Medulla oblongata (tissue), 1 donor: ENCODE measurements around the gene SMPDL3A.
"Not testable (repeated sequence)": the region's sequence is repeated elsewhere in the genome, so short reads cannot be mapped to it uniquely, and the experiment has no call there.

ENCODE experiments used
- DNase-seq: peaks from one replicate; pipeline ENCODE4 v3.0.0-alpha.2; 2015; ENCODE audit errors: extremely low spot score

The SMPDL3A gene, protein sequence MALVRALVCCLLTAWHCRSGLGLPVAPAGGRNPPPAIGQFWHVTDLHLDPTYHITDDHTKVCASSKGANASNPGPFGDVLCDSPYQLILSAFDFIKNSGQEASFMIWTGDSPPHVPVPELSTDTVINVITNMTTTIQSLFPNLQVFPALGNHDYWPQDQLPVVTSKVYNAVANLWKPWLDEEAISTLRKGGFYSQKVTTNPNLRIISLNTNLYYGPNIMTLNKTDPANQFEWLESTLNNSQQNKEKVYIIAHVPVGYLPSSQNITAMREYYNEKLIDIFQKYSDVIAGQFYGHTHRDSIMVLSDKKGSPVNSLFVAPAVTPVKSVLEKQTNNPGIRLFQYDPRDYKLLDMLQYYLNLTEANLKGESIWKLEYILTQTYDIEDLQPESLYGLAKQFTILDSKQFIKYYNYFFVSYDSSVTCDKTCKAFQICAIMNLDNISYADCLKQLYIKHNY

DNA sequence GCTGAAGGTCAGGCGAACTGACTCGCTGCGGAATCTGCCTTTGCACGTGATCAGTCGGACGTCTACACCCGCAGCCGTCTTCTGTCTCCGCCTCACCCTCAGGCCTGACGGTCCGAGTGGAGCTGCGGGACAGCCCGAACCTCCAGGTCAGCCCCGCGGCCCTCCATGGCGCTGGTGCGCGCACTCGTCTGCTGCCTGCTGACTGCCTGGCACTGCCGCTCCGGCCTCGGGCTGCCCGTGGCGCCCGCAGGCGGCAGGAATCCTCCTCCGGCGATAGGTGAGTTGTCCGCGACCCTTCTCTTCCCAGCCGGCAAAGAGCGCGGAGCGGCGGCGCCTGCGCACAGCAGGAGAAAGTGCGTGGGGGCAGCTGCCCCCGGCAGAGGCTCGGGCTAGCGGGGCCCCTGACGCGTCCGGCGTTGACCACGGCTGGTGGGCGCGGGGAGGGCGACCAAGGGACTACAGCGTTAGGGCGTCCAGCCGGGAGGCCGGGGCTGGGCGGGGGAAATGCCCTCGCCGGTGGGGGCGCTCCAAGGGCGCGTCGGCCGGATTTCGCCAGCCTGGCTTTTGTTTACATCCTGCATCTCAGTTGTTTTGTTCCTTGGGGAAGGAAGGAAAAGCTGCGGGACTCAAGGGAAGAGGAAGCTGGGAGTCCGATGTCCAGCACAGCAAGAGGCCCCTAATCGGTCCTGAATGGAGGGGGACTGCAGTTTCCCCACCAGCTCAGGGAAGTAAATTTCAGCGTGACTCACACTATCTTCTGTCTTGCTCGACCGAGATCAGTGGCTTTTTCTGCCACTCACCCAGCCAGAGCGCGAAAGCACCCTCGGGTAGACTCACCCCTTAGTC, at the start of gene SMPDL3A:
Gene SMPDL3A (plus strand): TSS at position 77 of the 846 bp plus-strand sequence. CDS start 89 bp downstream, at position 166.
- peak; percentile 77 for DNase-seq

DNA sequence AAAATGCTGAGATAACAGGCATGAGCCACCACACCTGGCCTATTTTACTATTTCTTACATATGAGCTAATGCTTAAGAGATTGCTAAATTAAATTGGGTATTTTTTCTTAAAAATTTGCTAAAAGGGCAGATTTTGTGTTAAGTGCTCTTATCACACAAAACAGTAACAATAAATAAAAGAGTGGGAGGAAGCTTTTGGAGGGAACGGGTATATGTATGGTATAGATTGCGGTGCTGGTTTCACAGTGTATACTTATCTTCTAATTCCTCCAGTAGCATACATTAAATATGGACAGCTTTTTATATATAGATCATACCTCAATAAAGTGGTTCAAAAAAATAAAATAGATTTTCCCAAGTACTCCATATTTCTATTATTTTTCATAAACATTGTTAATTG, 49.0 kb upstream of the SMPDL3A start:
- no peak for DNase-seq

DNA sequence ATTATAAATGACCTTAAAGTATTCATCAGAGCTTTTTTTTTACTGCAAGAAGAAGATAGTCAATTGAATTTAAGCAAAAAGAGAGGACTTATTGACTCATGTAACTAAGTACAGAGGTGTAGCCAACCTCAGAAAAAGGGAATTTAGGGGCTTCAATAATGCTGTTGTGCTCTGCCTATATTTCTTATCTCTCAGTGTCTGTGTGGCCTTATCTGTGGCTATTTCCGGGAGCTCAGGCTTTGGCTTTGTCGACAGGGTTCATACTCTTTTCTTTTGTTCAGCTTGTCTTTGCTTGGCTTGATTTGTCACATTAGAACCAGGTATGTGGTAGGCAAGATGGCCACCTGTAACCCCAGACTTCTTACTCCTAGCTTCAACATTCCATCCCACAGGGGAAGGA, 48.1 kb upstream of the SMPDL3A start:
- no peak for DNase-seq

DNA sequence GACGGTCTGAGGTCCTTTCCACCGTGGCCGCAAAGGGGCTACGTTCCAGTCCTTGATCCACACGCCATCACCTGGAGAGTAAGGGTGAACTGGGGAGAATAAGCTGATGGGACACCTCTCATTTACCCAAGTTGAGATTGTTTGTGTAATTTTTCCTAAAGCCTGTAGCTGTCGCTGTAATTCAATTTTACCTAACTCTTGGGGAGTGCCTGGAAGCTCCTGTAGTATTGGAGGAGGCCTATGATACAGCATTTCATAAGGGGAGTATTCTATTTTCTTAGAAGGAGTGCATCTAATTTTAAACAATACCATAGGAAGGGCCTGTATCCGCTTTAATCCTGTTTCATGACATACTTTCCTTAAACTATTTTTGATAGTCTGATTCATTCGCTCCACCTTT, 44.8 kb upstream of the SMPDL3A start:
- DNase-seq = not testable (repeated sequence)

DNA sequence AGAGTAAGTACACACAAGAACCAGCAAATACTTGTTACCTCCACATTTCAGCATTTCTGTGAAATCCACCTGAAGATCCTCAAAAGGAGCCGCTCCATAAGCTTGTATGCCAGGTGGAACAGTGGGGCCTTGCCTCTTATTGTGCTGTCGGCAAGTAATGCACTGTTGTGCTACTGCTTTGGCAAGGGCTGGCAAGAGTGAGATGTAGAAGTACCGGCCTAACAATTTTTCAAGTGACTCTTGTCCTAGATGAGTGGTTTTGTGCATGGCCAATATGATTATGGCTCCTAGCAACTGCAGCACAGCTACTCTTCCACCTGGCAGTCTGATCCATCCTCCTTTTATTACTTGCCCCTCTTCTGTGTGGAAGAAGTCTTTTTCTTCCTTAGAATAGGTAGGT, 44.2 kb upstream of the SMPDL3A start:
- DNase-seq = not testable (repeated sequence)

DNA sequence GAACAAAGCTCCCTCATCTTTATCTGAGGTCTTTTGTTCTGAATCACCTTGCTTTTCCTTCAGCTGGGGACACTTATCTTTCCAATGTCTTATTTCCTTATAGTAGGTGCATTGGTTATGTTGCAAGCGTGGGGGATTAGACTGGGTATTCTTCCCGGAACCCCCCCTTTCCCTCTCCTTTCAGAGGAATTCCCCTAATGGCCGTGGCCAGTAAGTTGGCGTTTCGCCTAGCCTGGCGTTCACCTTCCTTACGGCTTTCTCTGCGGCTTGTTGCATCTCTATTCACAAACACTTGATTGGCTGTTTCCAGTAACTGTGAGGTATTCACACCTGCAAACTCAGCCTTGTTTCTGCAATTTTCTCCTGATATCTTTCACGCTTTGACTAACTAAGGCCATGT, 42.4 kb upstream of the SMPDL3A start:
- DNase-seq = no peak

DNA sequence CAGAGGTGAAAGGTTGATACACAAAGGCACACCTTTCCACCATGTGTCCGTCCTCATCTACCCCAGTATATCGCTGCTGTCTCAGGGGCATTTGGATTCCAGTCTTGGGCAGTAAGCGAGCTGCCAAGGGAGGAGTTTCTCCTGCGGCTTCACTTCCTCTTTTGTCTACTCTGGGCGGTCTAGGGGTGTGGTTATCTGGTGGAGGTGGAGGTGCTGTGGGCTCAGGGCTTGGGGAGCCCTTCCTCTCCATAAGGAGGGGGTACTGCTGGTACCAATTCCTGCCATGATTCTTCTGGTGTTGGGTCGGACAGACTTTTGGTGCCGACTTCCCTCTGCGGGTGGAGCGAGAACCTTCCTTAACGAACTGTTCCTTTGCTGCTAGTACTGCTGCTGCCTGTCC, 41.5 kb upstream of the SMPDL3A start:
- no peak for DNase-seq

DNA sequence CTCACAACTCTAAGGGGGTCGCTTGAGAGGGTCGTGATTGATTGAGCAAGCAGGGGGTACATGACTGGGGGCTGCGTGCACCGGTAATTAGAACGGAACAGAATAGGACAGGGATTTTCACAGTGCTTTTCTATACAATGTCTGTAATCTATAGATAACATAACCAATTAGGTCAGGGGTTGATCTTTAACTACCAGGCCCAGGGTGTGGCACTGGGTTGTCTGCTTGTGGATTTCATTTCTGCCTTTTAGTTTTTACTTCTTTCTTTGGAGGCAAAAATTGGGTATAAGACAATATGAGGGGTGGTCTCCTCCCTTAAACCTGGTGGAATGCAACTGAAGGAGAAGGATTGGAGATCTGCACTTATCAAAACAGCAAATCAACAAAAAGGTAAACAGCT, 40.1 kb upstream of the SMPDL3A start:
- not testable (repeated sequence) for DNase-seq

DNA sequence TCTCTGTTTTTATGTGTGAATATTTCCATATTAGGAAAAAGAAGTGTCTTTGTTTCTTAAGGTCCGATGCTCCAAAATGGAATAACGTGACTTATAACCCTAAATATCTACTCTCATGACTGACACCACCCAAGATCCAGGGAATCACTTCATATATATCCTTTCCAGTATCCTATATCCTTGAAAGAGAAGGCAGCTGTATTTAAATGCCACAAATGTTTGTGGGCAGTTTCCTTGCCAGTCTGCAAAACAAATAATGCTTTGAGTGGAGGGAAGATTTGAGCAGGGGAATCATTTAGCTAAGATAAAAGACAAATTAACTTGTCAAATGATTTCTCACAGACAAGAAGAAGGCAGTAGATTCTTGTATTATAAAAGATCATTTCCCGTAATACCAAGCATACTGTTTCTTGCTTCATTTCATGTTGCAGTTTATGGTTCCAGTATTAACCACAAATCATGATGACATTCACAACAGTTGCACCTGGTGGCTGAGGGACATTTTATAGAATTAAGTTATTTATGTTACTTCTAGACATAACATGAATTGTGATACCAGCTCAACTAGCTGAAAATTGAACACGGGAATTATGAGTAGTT, 39.5 kb upstream of the SMPDL3A start:
- DNase-seq = no peak

DNA sequence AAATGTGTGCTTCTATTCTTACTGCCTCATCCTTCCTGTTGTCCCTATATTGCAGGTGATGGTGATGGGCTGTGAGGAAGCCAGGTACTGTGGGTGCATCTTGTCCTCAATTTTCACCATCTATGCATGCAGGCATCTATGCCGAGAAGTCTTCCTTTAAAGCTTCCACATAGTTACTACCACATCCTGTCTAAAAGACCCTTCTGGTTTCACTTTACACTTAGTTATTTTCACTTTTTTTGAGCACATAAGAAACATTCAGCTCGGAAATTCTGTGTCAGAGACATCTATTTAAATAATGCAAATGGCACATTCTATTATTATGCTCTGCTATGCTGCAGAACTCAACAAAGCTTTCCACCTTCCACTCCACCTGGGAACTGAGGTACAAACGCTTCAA, 37.7 kb upstream of the SMPDL3A start:
- no peak for DNase-seq

DNA sequence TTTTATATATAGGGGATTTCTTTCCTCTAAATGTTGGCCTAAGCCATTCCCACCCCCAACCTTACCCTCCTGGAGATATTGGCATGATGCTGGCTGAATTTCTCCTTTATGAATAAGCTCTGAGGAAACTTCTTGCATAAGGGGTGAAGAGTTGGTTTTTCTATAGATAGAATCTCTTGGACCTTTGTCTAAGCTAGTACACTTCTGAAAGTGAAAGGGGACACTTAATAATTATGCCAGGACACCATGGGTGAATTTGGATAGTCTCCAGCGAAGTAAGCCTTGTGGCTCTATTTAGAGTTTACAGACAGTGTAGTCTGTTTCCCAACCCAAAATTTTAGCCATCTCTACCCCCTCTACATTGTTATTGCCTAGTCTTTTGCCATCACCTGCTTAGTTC, 36.6 kb upstream of the SMPDL3A start:
- no peak for DNase-seq

DNA sequence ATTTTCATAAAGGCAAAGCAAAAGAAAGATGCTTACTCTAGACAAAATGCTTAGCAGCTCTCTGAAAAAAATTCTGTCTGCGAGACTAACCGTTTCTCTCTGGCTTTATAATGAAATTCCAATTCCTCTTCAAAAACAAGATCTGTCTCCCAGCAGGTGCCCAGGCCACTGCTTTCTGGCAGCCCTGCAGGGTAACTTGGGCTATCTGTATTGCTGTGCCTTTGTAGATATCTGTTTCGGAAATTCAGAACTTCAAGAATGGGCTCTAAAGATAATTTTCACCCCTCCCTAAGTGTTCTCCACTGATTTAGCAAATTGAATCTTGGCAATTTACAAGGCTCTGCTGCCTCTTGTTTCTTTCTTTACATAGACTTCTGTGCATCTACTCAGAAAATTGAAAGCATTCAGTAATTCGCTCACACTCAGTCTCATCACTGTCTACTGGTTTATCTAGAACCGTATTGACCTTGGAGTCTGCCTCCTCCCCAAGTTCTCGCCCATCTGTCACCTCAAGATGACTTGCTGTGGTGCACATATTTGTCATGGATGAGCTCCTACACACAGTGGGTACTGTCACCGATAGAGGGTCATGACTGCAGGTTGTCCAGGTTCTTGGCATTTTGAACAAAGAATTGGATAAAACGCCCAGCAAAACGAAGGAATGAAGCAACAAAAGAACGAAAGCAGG, 35.9 kb upstream of the SMPDL3A start:
- peak; percentile 12 for DNase-seq

DNA sequence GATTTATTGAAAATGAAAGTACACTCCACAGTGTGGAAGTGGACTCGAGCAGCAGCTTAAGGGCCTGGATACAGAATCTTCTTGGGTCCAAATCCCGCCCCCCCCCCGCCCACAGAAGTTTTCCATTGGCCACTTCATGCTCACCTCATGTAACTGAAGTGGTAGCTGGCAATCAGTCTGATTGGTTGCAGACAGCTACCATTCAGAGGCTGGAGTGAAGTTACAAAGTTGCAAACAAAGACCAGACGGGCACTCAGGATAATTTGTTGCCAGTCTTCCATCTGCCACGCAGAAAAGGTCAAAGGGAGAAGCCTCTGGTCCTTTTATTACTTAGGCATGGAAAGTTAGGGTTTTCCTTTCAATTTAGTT, 35.4 kb upstream of the SMPDL3A start:
- DNase-seq = peak; percentile 70

DNA sequence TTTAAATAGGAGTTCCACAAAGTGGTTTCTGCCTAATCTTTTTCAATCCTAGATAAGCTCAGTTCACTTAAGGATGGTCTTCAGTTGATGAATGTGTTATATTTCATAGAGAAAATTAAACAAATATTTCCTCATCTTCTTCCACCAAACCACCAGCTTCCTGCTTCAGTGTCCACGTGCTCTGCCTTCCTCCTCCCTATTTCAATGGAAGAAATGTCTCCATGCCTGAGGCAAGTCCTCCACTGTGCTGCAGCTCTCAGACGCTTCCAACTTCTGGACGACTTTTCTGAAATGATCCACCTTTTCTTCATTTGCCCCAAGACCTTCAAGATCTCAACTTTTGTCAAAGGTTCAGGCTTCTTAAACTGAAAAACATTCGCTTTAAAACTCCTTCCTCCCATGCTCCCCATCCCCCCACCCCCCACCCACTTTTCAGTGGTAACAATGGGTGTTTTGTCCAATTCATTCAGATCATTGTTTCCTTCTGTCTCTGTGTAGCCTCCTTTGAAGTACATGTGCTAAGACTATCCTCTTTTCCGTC, 34.8 kb upstream of the SMPDL3A start:
- DNase-seq = peak; percentile 33

DNA sequence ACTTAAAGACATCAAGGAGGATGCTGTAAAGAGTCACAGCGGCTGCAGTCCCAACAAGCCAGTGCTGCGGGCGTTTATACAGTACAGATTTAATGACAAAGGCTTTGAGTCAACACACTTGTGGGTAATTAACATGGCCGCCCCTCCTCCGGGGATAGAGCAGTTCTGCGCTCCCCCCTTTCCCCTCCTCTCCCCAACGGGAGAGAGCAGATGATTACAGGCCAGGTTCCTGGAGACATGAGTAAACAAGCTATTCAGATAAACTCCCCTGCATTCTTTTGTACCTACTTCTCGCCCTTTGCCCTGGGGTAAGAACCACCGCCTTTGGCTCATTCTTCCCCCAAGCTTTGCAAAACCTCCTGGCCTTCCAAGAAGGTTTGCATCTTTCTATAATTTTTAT, 33.2 kb upstream of the SMPDL3A start:
- DNase-seq = no peak

DNA sequence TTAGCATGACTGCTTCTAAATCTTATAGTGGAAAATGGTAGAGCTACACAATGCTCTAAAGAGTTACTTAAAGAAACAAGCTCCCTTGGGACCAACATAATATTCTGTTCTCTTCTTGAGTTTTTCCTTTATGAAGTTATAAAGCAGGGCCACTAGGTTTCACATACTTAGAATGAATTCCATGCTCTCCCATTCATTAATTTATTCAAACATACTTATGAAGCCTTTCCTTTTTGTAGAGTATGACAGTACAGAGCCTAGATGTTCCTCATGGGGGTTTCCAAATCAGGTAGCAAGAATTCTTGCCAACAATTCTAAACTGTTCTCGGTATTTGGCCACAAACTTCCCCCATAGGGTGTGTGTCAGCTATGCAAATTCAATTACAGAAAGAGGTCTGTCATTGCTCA, 30.1 kb upstream of the SMPDL3A start:
- DNase-seq = no peak

DNA sequence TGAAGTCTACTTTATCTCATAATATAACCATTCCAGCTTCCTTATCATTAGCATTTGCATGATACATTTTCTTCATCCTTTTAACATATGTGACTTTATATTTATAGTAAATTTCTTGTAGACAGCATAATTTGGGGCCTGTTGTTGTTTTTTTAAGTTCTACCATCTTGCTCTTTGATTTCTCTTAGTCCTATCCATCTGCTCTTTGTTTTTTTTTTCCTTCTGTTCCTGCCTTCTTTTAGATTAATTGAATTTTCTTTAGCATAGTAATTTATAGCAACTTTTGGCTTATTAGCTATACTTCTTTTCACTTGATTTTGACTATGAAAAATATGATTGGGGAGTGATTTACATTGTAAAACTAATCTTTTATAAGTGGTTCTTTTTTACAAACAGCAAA, 28.7 kb upstream of the SMPDL3A start:
- no peak for DNase-seq

DNA sequence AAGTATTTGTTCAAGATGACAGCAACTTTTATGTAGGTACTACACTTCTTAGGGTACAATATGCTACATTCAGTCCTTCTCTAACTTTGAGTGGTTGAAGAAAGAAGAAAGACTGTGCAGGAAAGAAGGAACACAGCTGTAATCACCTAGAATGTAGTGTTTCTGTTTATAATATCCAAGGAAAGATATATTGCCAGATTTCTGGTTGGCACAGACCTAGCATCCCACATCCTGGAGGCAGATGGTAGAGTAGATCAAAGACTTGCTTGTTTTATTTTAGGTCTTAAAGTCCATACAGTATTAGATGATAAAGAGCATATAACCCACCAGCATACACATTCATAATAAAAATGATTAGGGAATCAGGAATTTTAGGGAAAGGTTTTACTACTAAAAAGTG, 22.8 kb upstream of the SMPDL3A start:
- DNase-seq = no peak

DNA sequence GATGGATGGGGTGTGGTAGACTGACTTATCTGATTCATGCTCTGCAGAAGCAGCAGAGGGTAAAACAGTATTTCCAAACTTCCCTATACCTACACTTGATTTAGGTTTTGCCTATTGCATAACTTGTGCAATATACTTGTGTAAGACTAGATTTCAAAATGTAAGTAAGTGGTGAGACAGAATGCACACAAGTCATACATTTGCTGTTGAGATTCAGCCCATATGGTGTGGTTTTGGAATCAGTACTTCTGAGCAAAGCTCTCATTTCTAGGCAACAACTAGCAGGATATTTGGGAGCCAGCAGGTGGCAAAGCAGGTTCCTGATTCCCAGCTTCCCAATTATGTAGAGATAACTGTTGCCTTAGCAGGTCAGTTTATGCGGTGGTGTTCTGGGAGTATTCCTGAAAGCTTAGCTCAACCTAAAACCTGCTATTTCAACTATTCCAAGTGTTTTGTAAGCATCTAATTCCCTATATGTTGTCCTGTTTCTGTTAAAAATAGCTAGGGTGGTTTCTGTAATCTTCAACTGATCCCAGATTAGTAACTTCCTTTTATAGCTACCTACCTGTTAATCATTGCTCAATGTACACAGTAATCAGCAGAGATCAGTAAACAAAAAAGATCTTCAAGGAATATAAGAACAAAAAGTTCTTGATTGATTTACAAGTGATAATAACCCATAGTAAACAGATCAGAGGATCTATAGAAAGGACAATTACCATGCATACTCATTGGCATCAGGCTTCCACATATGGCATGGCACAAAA, 18.0 kb upstream of the SMPDL3A start:
- no peak for DNase-seq

DNA sequence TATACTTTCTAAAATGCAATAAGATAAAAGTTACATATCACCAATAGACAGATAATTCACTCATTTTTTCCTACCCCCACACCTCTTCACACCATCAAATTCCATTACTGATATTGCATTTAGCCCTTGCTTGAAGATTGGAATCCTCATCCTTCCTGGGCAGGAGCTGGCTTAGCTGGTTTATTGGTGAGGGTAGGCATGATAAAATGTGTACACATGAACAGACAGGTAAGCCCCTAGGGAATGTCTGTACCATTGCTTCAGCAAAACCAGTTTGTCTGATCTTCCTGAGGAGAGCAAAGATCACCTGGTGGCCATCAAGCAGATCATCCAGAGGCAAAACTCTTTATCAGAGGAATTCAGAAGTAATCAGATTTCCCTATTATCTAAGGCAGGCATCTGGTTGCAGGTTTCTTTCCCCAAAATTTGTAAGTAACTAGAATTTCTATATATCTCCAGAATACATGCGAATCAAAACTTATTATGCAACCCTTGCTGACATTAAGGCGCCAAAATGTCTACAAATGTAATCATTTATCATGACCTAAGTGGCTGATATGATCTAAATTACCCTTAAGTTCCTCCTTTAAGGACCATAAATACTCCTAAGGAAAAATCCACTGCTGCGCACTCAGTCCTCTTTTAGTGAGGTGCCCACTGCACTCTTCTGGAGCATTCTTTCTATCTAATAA, 16.2 kb upstream of the SMPDL3A start:
- no peak for DNase-seq
